ENCODE results near the gene ATF6. TPM values are rescaled to one million over a fixed set of nuclear protein-coding genes. Genes with fewer than 3 reads are reported as not detected.

Gene ATF6
- total RNA-seq, 1 experiment from 2014 or later: 20.9 TPM

- intact Hi-C loops (cut with micrococcal nuclease): no loop called here
- Histone ChIP-seq H3K4me1 (ENCODE audit: control insufficient read depth in 1 of 2, insufficient read depth in 2 of 2, low read length in 2 of 2) (no peaks in the 10 kb centered on the region), H3K9me2 (ENCODE audit: insufficient read depth) (no peaks in the 10 kb centered on the region), H3K27ac (ENCODE audit: low read depth, low read length) (no peak overlapping the region), H3K27me3 (ENCODE audit: insufficient read depth, low read length) (no peaks in the 10 kb centered on the region), H3K9ac (ENCODE audit: low read length) (no peak overlapping the region), H4K20me1 (ENCODE audit: insufficient read depth) (no peaks in the 10 kb centered on the region), H3K79me2 (ENCODE audit: insufficient read depth, low read length) (no peaks in the 10 kb centered on the region), H2AFZ (ENCODE audit: low read depth, low read length, poor library complexity, severe bottlenecking) (no peak overlapping the region), H3K9me3 (ENCODE audit: control insufficient read depth in 1 of 2, insufficient read depth in 1 of 2, low read depth in 1 of 2, low read length in 2 of 2) (no peaks in the 10 kb centered on the region), H3K4me2 (ENCODE audit: low read length) (no peak overlapping the region), H3K36me3 (ENCODE audit: control insufficient read depth in 1 of 2, insufficient read depth in 2 of 2, low read length in 2 of 2) (no peaks in the 10 kb centered on the region), H3K4me3 (replicated peaks in 1 of 2; ENCODE audit: low read depth in 1 of 2, low read length in 2 of 2) (no peak overlapping the region)
- CTCF ChIA-PET: no interaction called here
- no TSS peak for BruUV-seq (replicated peaks)
- ATAC-seq: no peak
- POLR2A ChIA-PET: no interaction called here
- RAD21 ChIA-PET (ENCODE audit: low non-redundant PET in 1 of 2, low total read pairs in 2 of 2, uncharacterized antibody in 2 of 2, unreplicated experiment in 2 of 2): no interaction called here
- no peak for DNase-seq (ENCODE audit: low read depth, low spot score)
- TF ChIP-seq POLR2A (IDR thresholded peaks at IDR 0.05; ENCODE audit: borderline replicate concordance, extremely low read depth, insufficient read depth, insufficient read length) (no peak), EZH2 (IDR thresholded peaks at IDR 0.05) (no peak), SRF (IDR thresholded peaks at IDR 0.05; ENCODE audit: low read depth) (no peak), JUND (IDR thresholded peaks at IDR 0.05) (no peak), ZFX (IDR thresholded peaks at IDR 0.05) (no peak), SIN3A (IDR thresholded peaks at IDR 0.05; ENCODE audit: low read depth) (no peak), ELF1 (IDR thresholded peaks at IDR 0.05; ENCODE audit: borderline replicate concordance, low read depth) (no peak), EZH2phosphoT487 (IDR thresholded peaks at IDR 0.05; ENCODE audit: borderline replicate concordance) (no peak), TCF7L2 (IDR thresholded peaks at IDR 0.05; ENCODE audit: borderline replicate concordance, extremely low read depth, insufficient read depth, insufficient read length) (no peak), CTCF (IDR thresholded peaks at IDR 0.05 in 2 of 3, conservative IDR thresholded peaks at IDR 0.05 in 1 of 3; ENCODE audit: borderline replicate concordance in 1 of 3, insufficient read depth in 1 of 3, low read depth in 2 of 3, low read length in 2 of 3) (no peak), ZNF274 (IDR thresholded peaks at IDR 0.05; ENCODE audit: low read depth, low read length) (no peak), SP1 (IDR thresholded peaks at IDR 0.05; ENCODE audit: low read depth) (no peak), CBX3 (IDR thresholded peaks at IDR 0.05; ENCODE audit: low read depth) (no peak), YY1 (IDR thresholded peaks at IDR 0.05; ENCODE audit: extremely low read depth, insufficient replicate concordance, low read depth, low read length) (no peak), EGR1 (IDR thresholded peaks at IDR 0.05; ENCODE audit: low read depth) (no peak)
- TF ChIP-seq, protein P1, sequence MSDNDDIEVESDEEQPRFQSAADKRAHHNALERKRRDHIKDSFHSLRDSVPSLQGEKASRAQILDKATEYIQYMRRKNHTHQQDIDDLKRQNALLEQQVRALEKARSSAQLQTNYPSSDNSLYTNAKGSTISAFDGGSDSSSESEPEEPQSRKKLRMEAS (IDR thresholded peaks at IDR 0.05): no peak
Observed at GRCh38 chr1:162000053-162000420, 233.9 kb downstream of the ATF6 start.

All from HCT116 (cell line).